LNCaP clone FGC (cell line): ENCODE measurements around the gene SPEF2.

Source experiments
- DNase-seq: peaks from one replicate; pipeline ENCODE4 v3.0.0-alpha.2; 2011; ENCODE audit warnings: low read depth
- H3K4me3 ChIP-seq: 2 replicates; pipeline ENCODE4 v1.5.1; 2011; ENCODE audit warnings: mild to moderate bottlenecking, low read depth, low read length, control low read depth
- CTCF ChIP-seq: IDR thresholded peaks from 2 replicates; pipeline ENCODE4 v1.5.1; 2012; ENCODE audit warnings: mild to moderate bottlenecking; ENCODE audit not compliant: control insufficient read depth, insufficient read depth; ENCODE audit errors: extremely low read depth

The SPEF2 gene

GRCh38 chr5:35754481-35754880 is 136.8 kb downstream of the SPEF2 start:
- no peak for TF ChIP-seq CTCF
- DNase-seq = no peak

DNA sequence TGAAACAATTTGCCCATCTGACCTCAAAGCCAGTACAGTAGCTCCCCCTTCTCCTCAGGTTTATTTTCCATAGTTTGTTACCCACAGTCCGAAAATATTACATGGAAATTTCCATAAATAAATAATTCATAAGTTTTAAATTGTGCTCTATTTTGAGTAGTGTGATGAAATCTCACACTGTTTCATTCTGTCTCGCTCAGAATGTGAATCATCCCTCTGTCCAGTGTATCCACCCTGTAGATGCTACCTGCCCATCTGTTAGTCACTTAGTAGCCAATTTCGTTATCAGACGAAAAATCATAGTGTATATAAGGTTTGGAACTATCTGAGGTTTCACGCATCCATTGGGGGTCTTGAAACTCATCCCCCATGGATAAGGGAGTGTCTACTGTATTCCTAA is 138.3 kb downstream of the SPEF2 start:
- DNase-seq = no peak
- no peak for TF ChIP-seq CTCF

More at GRCh38 chr5:35754481-35754880, 136.8 kb downstream of the SPEF2 start:
- no peak overlapping the region for H3K4me3 ChIP-seq

GRCh38 chr5:35758151-35758724 is 140.6 kb downstream of the SPEF2 start:
- TF ChIP-seq CTCF = no peak
- no peak for DNase-seq
- no peak overlapping the region for H3K4me3 ChIP-seq

More for the DNA sequence above, 138.3 kb downstream of the SPEF2 start:
- H3K4me3 ChIP-seq = no peak overlapping the region

GRCh38 chr5:35761541-35761940 is 143.9 kb downstream of the SPEF2 start:
- no peak for TF ChIP-seq CTCF
- DNase-seq = no peak
- no peak overlapping the region for H3K4me3 ChIP-seq

DNA sequence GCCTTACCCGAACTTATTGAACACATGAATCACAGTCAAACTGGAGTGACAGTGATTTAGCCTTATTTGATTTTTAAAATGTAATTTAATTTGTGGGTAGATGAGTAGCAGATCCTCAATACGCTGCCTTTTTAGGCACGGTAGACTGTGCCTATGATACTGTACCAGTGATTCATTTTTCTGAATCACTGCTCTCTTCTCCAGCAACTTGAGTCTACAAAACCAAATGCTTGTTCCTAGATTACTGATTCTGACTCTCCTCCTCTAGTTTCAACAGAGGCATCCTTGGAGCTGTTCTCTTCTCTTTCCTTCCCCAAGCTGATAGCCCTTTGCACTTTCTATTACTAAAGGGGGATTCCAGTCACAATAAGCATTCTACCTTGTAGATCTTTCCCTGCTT is 144.7 kb downstream of the SPEF2 start:
- no peak overlapping the region for H3K4me3 ChIP-seq
- no peak for DNase-seq
- no peak for TF ChIP-seq CTCF

DNA sequence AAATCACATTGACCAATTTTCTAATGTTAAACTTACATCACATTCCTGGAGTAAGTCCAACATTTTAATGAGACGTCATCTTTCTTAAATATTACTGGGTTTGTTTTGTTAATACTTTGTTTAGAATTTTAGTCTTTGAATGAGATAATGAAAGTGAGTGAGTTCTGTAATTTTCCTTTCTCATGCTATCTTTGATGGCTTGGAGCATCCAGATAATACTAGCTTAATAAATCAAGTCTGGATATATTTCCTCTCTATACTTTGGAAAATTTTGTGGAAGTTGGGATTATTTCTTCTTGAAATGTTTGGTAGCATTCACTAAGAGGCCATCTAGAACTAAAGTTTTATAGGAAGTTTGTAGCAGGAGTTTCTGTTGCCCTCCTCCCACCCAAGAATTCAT is 148.3 kb downstream of the SPEF2 start:
- H3K4me3 ChIP-seq = no peak overlapping the region
- no peak for TF ChIP-seq CTCF
- no peak for DNase-seq

DNA sequence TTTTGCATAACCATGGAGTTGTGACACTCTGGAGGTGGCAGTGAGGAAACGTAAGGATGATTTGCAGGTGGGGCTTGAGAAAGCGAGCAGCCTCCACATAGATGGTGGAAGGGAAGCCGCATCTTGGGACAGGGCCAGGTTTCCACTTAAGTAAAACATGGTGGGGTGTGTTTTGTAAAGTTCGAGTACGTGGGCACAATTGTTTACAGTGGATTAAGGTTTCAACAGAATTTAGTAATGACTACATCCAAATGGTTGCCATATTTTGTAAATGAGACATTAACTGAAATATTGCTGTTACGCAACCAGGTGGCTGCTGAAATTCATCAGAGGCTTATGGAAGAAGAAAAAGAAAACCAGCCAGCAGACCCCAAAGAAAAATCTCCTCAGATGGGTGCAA is 153.6 kb downstream of the SPEF2 start:
- no peak for TF ChIP-seq CTCF
- DNase-seq = no peak
- no peak overlapping the region for H3K4me3 ChIP-seq
